HG03432 (cell line): ENCODE data around the gene HPSE2.

Experiments used
- ATAC-seq: cut with Tn5 transposase; IDR thresholded peaks from one replicate; pipeline ENCODE4 v1.9.1; 2021; ENCODE audit warnings: mild to moderate bottlenecking, moderate library complexity; ENCODE audit not compliant: unreplicated experiment

HPSE2 gene

GRCh38 chr10:98472196-98472595, 763.5 kb downstream of the HPSE2 start:
- no peak for ATAC-seq

- ATAC-seq: no peak
These were observed 764.8 kb downstream of the HPSE2 start for GRCh38 chr10:98470850-98471249.

- ATAC-seq: no peak
These were observed 766.4 kb downstream of the HPSE2 start for GRCh38 chr10:98469001-98469931.

GRCh38 chr10:98467506-98468318, 767.9 kb downstream of the HPSE2 start:
- peak; percentile 95 for ATAC-seq

GRCh38 chr10:98466861-98467505, 768.7 kb downstream of the HPSE2 start:
- no peak for ATAC-seq

- no peak for ATAC-seq
These were observed 769.8 kb downstream of the HPSE2 start for GRCh38 chr10:98465866-98466265.

- ATAC-seq: no peak
These were observed 771.5 kb downstream of the HPSE2 start for GRCh38 chr10:98463976-98464754.

- ATAC-seq: no peak
These were observed 772.6 kb downstream of the HPSE2 start for GRCh38 chr10:98463016-98463415.

- ATAC-seq: no peak
These were observed 774.2 kb downstream of the HPSE2 start for GRCh38 chr10:98461500-98461842.

- ATAC-seq: no peak
These were observed 774.7 kb downstream of the HPSE2 start for GRCh38 chr10:98460837-98461499.

- no peak for ATAC-seq
These were observed 776.6 kb downstream of the HPSE2 start for GRCh38 chr10:98458809-98459784.

- no peak for ATAC-seq
These were observed 777.9 kb downstream of the HPSE2 start for GRCh38 chr10:98457721-98458120.

- no peak for ATAC-seq
These were observed 778.8 kb downstream of the HPSE2 start for GRCh38 chr10:98456686-98457482.

GRCh38 chr10:98456043-98456570, 779.5 kb downstream of the HPSE2 start:
- no peak for ATAC-seq

- ATAC-seq: no peak
These were observed 781.9 kb downstream of the HPSE2 start for GRCh38 chr10:98453729-98454128.

- ATAC-seq: no peak
These were observed 785.0 kb downstream of the HPSE2 start for GRCh38 chr10:98450618-98451017.

- no peak for ATAC-seq
These were observed 786.4 kb downstream of the HPSE2 start for GRCh38 chr10:98449287-98449686.

- ATAC-seq: peak; percentile 94
These were observed 788.9 kb downstream of the HPSE2 start, which contains the start of gene HPS1 for GRCh38 chr10:98446661-98447221. Gene HPS1 (minus strand): TSS chr10:98446935. CDS start chr10:98443240, 3,695 bp downstream.
